Activated CD4-positive, alpha-beta T cell treated with anti-CD3 and anti-CD28 coated beads, Interleukin-2, amount 10 ng/mL, durations not matched to agents 7 days and 5 days (primary cell): Measurements from ENCODE around the gene FAM50A. TPM values are rescaled to one million over a fixed set of nuclear protein-coding genes. Genes with fewer than 3 reads are reported as not detected.
"Not testable (repeated sequence)": the region's sequence is repeated elsewhere in the genome, so short reads cannot be mapped to it uniquely, and the experiment has no call there.

Experiments used
- CTCF ChIA-PET: fragments of 350-600 bp; sonication (Branson Sonifier 250); formaldehyde crosslinking; loops from one replicate; lab custom pipeline; 2021; ENCODE audit warnings: antibody characterized with exemption; lab: Charles Lee
- POLR2A ChIA-PET: fragments of 350-600 bp; sonication (Branson Sonifier 250); formaldehyde crosslinking; loops from one replicate; lab custom pipeline; 2021; ENCODE audit warnings: antibody characterized with exemption; lab: Charles Lee
- DNase-seq: peaks from one replicate; pipeline ENCODE4 v3.0.0-alpha.2; 2020
- H3K27ac Mint-ChIP-seq: one replicate; pipeline ENCODE4 v1.8.0; 2021; ENCODE audit warnings: mild to moderate bottlenecking, moderate library complexity, mixed read lengths
- H3K27me3 Mint-ChIP-seq: one replicate; pipeline ENCODE4 v1.8.0; 2021; ENCODE audit warnings: mixed read lengths
- H3K36me3 Mint-ChIP-seq: one replicate; pipeline ENCODE4 v1.8.0; 2021; ENCODE audit warnings: low read depth, mixed read lengths
- H3K4me1 Mint-ChIP-seq: one replicate; pipeline ENCODE4 v1.8.0; 2021; ENCODE audit warnings: mixed read lengths
- H3K4me3 Mint-ChIP-seq: one replicate; pipeline ENCODE4 v1.8.0; 2021; ENCODE audit warnings: mild to moderate bottlenecking, moderate library complexity, mixed read lengths
- H3K9me3 Mint-ChIP-seq: one replicate; pipeline ENCODE4 v1.8.0; 2021; ENCODE audit warnings: mixed read lengths
- total RNA-seq, 2 experiments: library from RNA; stranded (reverse); gene quantifications; one replicate each; pipeline ENCODE4 v1.2.3, GENCODE V29; 2021

The FAM50A gene
- total RNA-seq = 10 to 100 TPM; 54.3 to 66.9 TPM

GRCh38 chrX:154443992-154444754 lies at the start of gene FAM50A:
TSS of gene FAM50A (plus strand) at chrX:154444141. CDS start at chrX:154444236, 95 bp downstream.
- peak within 1 kb of the TSS; percentile 84 for H3K27ac Mint-ChIP-seq
- CTCF ChIA-PET = interaction anchor here (1.1 kb wide), 1 partner anchor 11 kb away, joined by 3 read pairs; no protein-coding TSS in a partner anchor
- peak; percentile 66 for DNase-seq
- H3K4me3 Mint-ChIP-seq = peak within 1 kb of the TSS; percentile 70
- POLR2A ChIA-PET = no interaction called here
- no peaks in the 10 kb centered on the region for H3K27me3 Mint-ChIP-seq
- H3K9me3 Mint-ChIP-seq = no peaks in the 10 kb centered on the region
- peaks cover 11% of the 10 kb centered on the region for H3K36me3 Mint-ChIP-seq
- peaks cover 22% of the 10 kb centered on the region for H3K4me1 Mint-ChIP-seq

GRCh38 chrX:154396363-154396762 lies 47.6 kb upstream of the FAM50A start:
- H3K9me3 Mint-ChIP-seq, H3K27me3 Mint-ChIP-seq, POLR2A ChIA-PET, DNase-seq: not testable (repeated sequence)
- peak overlapping the region; percentile 96 for H3K4me3 Mint-ChIP-seq
- peaks cover 26% of the 10 kb centered on the region for H3K36me3 Mint-ChIP-seq
- CTCF ChIA-PET = interaction anchor here (0.9 to 2.8 kb wide), 2 partner anchors 19 to 23 kb away, joined by 3 to 10 read pairs; partner anchors contain the start of gene FLNA
- H3K27ac Mint-ChIP-seq = peak overlapping the region; percentile 9
- H3K4me1 Mint-ChIP-seq = peaks cover 13% of the 10 kb centered on the region

- peak overlapping the region; percentile 100 for H3K27ac Mint-ChIP-seq
- ChIA-PET POLR2A (interaction anchor here (0.6 to 1.1 kb wide), 2 partner anchors 15 to 422 kb away, joined by 3 to 4 read pairs; no protein-coding TSS in a partner anchor), CTCF (interaction anchor here (0.5 to 2.8 kb wide), 4 partner anchors 16 to 127 kb away, joined by 3 to 10 read pairs (median 4); partner anchors contain the start of gene FLNA)
- H3K4me1 Mint-ChIP-seq = peaks cover 13% of the 10 kb centered on the region
- H3K36me3 Mint-ChIP-seq = peaks cover 26% of the 10 kb centered on the region
- no peaks in the 10 kb centered on the region for H3K9me3 Mint-ChIP-seq
- no peaks in the 10 kb centered on the region for H3K27me3 Mint-ChIP-seq
- DNase-seq = peak; percentile 58
- peak overlapping the region; percentile 96 for H3K4me3 Mint-ChIP-seq
Observed at GRCh38 chrX:154396973-154397887, 46.7 kb upstream of the FAM50A start.

- H3K36me3 Mint-ChIP-seq = peaks cover 26% of the 10 kb centered on the region
- peak within 1 kb of the TSS; percentile 96 for H3K4me3 Mint-ChIP-seq
- H3K9me3 Mint-ChIP-seq = no peaks in the 10 kb centered on the region
- H3K27me3 Mint-ChIP-seq = no peaks in the 10 kb centered on the region
- H3K4me1 Mint-ChIP-seq = peaks cover 13% of the 10 kb centered on the region
- CTCF ChIA-PET = interaction anchor here (0.5 to 2.8 kb wide), 8 partner anchors 16 to 136 kb away, joined by 3 to 10 read pairs (median 3); partner anchors contain the start of gene FLNA
- peak within 1 kb of the TSS; percentile 100 for H3K27ac Mint-ChIP-seq
- POLR2A ChIA-PET = interaction anchor here (0.6 to 1.2 kb wide), 3 partner anchors 14 to 423 kb away, joined by 3 to 4 read pairs (median 3); partner anchors contain the start of gene SLC10A3
- DNase-seq = peak; percentile 91
Observed at GRCh38 chrX:154397888-154398667, 45.9 kb upstream of the FAM50A start, which contains the start of gene RPL10. TSS of gene RPL10 (plus strand) at chrX:154398377. CDS start at chrX:154398520, 143 bp downstream.

GRCh38 chrX:154398668-154399526 lies 45.0 kb upstream of the FAM50A start:
- ChIA-PET CTCF (interaction anchor here (0.8 to 2.8 kb wide), 10 partner anchors 11 to 135 kb away, joined by 3 to 12 read pairs (median 3); partner anchors contain the start of gene FLNA), POLR2A (interaction anchor here (1.1 to 1.2 kb wide), 3 partner anchors 12 to 91 kb away, joined by 3 to 4 read pairs (median 4); partner anchors contain the start of genes SLC10A3 and TAFAZZIN)
- H3K36me3 Mint-ChIP-seq = peaks cover 26% of the 10 kb centered on the region
- peak overlapping the region; percentile 96 for H3K4me3 Mint-ChIP-seq
- DNase-seq = peak; percentile 89
- peak overlapping the region; percentile 100 for H3K27ac Mint-ChIP-seq
- H3K4me1 Mint-ChIP-seq = peaks cover 13% of the 10 kb centered on the region
- H3K9me3 Mint-ChIP-seq = no peaks in the 10 kb centered on the region
- no peaks in the 10 kb centered on the region for H3K27me3 Mint-ChIP-seq

- Mint-ChIP-seq H3K27ac (peak overlapping the region; percentile 100), H3K36me3 (peaks cover 26% of the 10 kb centered on the region), H3K27me3 (no peaks in the 10 kb centered on the region), H3K9me3 (no peaks in the 10 kb centered on the region), H3K4me1 (peaks cover 13% of the 10 kb centered on the region), H3K4me3 (peak overlapping the region; percentile 96)
- DNase-seq = peak; percentile 40
- CTCF ChIA-PET = interaction anchor here (1.3 to 2.1 kb wide), 4 partner anchors 10 to 72 kb away, joined by 3 to 12 read pairs (median 3); no protein-coding TSS in a partner anchor
- POLR2A ChIA-PET = interaction anchor here (0.6 to 1.2 kb wide), 2 partner anchors 11 to 21 kb away, joined by 3 to 4 read pairs; partner anchors contain the start of gene TAFAZZIN
Observed at GRCh38 chrX:154399527-154400368, 44.2 kb upstream of the FAM50A start.

GRCh38 chrX:154400369-154400817 lies 43.5 kb upstream of the FAM50A start:
- H3K27ac Mint-ChIP-seq = peak overlapping the region; percentile 73
- peaks cover 13% of the 10 kb centered on the region for H3K4me1 Mint-ChIP-seq
- POLR2A ChIA-PET, H3K27me3 Mint-ChIP-seq, DNase-seq, H3K9me3 Mint-ChIP-seq: not testable (repeated sequence)
- H3K36me3 Mint-ChIP-seq = peaks cover 26% of the 10 kb centered on the region
- peak overlapping the region; percentile 13 for H3K4me3 Mint-ChIP-seq
- CTCF ChIA-PET = interaction anchor here (1.7 to 2.1 kb wide), 2 partner anchors 10 to 20 kb away, joined by 3 to 12 read pairs; no protein-coding TSS in a partner anchor

- POLR2A ChIA-PET = no interaction called here
- CTCF ChIA-PET = interaction anchor here (0.6 to 2.1 kb wide), 2 partner anchors 9 to 75 kb away, joined by 6 to 12 read pairs; no protein-coding TSS in a partner anchor
- Mint-ChIP-seq H3K9me3 (no peaks in the 10 kb centered on the region), H3K27me3 (no peaks in the 10 kb centered on the region), H3K27ac (peak overlapping the region; percentile 73), H3K4me3 (peak overlapping the region; percentile 40), H3K36me3 (peaks cover 26% of the 10 kb centered on the region), H3K4me1 (peaks cover 13% of the 10 kb centered on the region)
- no peak for DNase-seq
Observed at GRCh38 chrX:154401045-154401799, 42.7 kb upstream of the FAM50A start.

- Mint-ChIP-seq H3K36me3 (peaks cover 26% of the 10 kb centered on the region), H3K27me3 (no peaks in the 10 kb centered on the region), H3K27ac (peak overlapping the region; percentile 36), H3K4me3 (no peak overlapping the region), H3K9me3 (no peaks in the 10 kb centered on the region), H3K4me1 (peaks cover 12% of the 10 kb centered on the region)
- DNase-seq = no peak
- ChIA-PET CTCF (interaction anchor here (0.6 kb wide), 2 partner anchors 12 to 74 kb away, joined by 3 to 6 read pairs; no protein-coding TSS in a partner anchor), POLR2A (no interaction called here)
Observed at GRCh38 chrX:154401918-154402621, 41.9 kb upstream of the FAM50A start.
